IMR-90 (cell line): ENCODE data around the gene ROCK2.

Experiments used
- BHLHE40 ChIP-seq: fragments of 150-350 bp; IDR thresholded peaks from 2 replicates; pipeline ENCODE4 v1.6.1; 2016; ENCODE audit warnings: mild to moderate bottlenecking, low read depth, low read length
- CEBPB ChIP-seq: IDR thresholded peaks from 2 replicates; pipeline ENCODE4 v1.6.1; 2012; ENCODE audit warnings: low read depth, low read length, improper control_type of control experiment
- CHD1 ChIP-seq: IDR thresholded peaks from 2 replicates; pipeline ENCODE4 v1.6.1; 2012; ENCODE audit warnings: low read depth, low read length, improper control_type of control experiment
- FOS ChIP-seq: fragments of 150-350 bp; IDR thresholded peaks from 2 replicates; pipeline ENCODE4 v1.6.1; 2016; ENCODE audit warnings: low read depth, low read length
- MAFK ChIP-seq: IDR thresholded peaks from 2 replicates; pipeline ENCODE4 v1.6.1; 2012; ENCODE audit warnings: low read depth, low read length, improper control_type of control experiment
- MAZ ChIP-seq: IDR thresholded peaks from 2 replicates; pipeline ENCODE4 v1.6.1; 2012; ENCODE audit warnings: low read depth, mild to moderate bottlenecking, low read length, improper control_type of control experiment, moderate library complexity, borderline replicate concordance
- MXI1 ChIP-seq: IDR thresholded peaks from 2 replicates; pipeline ENCODE4 v1.6.1; 2012; ENCODE audit warnings: low read depth, mild to moderate bottlenecking, low read length, moderate library complexity, borderline replicate concordance
- POLR2A ChIP-seq: IDR thresholded peaks from 2 replicates; pipeline ENCODE4 v1.6.1; 2012; ENCODE audit warnings: mild to moderate bottlenecking, low read depth, low read length
- RAD21 ChIP-seq: IDR thresholded peaks from 2 replicates; pipeline ENCODE4 v1.6.1; 2012; ENCODE audit warnings: low read length, improper control_type of control experiment
- RCOR1 ChIP-seq: IDR thresholded peaks from 2 replicates; pipeline ENCODE4 v1.6.1; 2012; ENCODE audit warnings: mild to moderate bottlenecking, low read length, improper control_type of control experiment; ENCODE audit not compliant: insufficient replicate concordance
- RFX5 ChIP-seq: IDR thresholded peaks from 2 replicates; pipeline ENCODE4 v1.8.0; 2012; ENCODE audit warnings: low read depth, mild to moderate bottlenecking, low read length, moderate library complexity
- SMC3 ChIP-seq: fragments of 150-350 bp; IDR thresholded peaks from 2 replicates; pipeline ENCODE4 v1.6.1; 2016; ENCODE audit warnings: low read depth, mild to moderate bottlenecking, antibody characterized with exemption, low read length, moderate library complexity
- TF ChIP-seq, protein P1 (sequence below): fragments of 150-350 bp; IDR thresholded peaks from 2 replicates; pipeline ENCODE4 v1.6.1; 2017; ENCODE audit warnings: mild to moderate bottlenecking, antibody characterized with exemption, low read length, low read depth
- TF ChIP-seq, protein P2 (sequence below): conservative IDR thresholded peaks from 2 replicates; pipeline ENCODE4 v1.5.1; 2012; ENCODE audit warnings: mild to moderate bottlenecking, low read depth, low read length, improper control_type of control experiment

DNA sequence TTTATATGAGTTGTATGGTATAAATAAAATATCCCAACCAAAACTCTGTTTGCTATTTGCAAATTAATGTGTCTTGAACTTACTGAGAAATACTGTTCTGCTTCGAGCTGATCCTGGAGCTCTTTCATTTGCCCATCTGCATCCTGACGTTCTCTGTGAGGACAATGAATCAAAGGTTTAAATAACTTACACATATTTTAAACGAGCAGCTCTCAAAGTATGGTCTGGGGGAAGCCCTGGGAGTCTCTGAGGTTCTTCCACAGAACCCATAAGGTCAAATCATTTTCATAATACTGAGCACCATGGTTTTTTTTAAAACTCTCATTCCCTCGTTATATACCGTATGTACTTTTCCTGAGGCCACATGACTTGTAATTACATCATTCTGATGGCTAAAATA is 142.5 kb downstream of the ROCK2 start:
- TF ChIP-seq, protein P1, sequence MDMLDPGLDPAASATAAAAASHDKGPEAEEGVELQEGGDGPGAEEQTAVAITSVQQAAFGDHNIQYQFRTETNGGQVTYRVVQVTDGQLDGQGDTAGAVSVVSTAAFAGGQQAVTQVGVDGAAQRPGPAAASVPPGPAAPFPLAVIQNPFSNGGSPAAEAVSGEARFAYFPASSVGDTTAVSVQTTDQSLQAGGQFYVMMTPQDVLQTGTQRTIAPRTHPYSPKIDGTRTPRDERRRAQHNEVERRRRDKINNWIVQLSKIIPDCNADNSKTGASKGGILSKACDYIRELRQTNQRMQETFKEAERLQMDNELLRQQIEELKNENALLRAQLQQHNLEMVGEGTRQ: no peak
- no peak for TF ChIP-seq MXI1
- TF ChIP-seq RAD21: no peak
- no peak for TF ChIP-seq RFX5
- no peak for TF ChIP-seq POLR2A
- TF ChIP-seq, protein P2, sequence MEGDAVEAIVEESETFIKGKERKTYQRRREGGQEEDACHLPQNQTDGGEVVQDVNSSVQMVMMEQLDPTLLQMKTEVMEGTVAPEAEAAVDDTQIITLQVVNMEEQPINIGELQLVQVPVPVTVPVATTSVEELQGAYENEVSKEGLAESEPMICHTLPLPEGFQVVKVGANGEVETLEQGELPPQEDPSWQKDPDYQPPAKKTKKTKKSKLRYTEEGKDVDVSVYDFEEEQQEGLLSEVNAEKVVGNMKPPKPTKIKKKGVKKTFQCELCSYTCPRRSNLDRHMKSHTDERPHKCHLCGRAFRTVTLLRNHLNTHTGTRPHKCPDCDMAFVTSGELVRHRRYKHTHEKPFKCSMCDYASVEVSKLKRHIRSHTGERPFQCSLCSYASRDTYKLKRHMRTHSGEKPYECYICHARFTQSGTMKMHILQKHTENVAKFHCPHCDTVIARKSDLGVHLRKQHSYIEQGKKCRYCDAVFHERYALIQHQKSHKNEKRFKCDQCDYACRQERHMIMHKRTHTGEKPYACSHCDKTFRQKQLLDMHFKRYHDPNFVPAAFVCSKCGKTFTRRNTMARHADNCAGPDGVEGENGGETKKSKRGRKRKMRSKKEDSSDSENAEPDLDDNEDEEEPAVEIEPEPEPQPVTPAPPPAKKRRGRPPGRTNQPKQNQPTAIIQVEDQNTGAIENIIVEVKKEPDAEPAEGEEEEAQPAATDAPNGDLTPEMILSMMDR: no peak
- TF ChIP-seq MAZ: no peak
- TF ChIP-seq BHLHE40: no peak
- no peak for TF ChIP-seq CEBPB
- no peak for TF ChIP-seq MAFK
- no peak for TF ChIP-seq CHD1
- TF ChIP-seq SMC3: no peak
- TF ChIP-seq RCOR1: no peak
- TF ChIP-seq FOS: no peak
